WTC11 (cell line): ENCODE data around the gene SKAP1. TPM values are rescaled to one million over a fixed set of nuclear protein-coding genes. Genes with fewer than 3 reads are reported as not detected.
"Not testable (repeated sequence)": the region's sequence is repeated elsewhere in the genome, so short reads cannot be mapped to it uniquely, and the experiment has no call there.

Source experiments
- ATAC-seq: fragments of 200-7000 bp; cut with Tn5 transposase; 2 replicates; pipeline ENCODE4 v1.10.0; 2021; ENCODE audit warnings: mild to moderate bottlenecking, moderate library complexity
- CTCF ChIA-PET: fragments of 300-600 bp; sonication (Branson Sonifier 250); formaldehyde crosslinking; loops from one replicate; lab custom pipeline; 2021; ENCODE audit warnings: antibody characterized with exemption; lab: Charles Lee
- POLR2A ChIA-PET: fragments of 350-600 bp; sonication (Branson Sonifier 250); formaldehyde crosslinking; loops from one replicate; lab custom pipeline; 2021; ENCODE audit warnings: antibody characterized with exemption; lab: Charles Lee
- DNase-seq: peaks from one replicate; pipeline ENCODE4 v3.0.0; 2021; ENCODE audit warnings: low spot score
- H3K27ac Mint-ChIP-seq: 2 replicates; pipeline ENCODE4 v1.8.0; 2021; ENCODE audit warnings: mixed read lengths
- H3K27me3 Mint-ChIP-seq: 2 replicates; pipeline ENCODE4 v1.8.0; 2021; ENCODE audit warnings: low read depth, mild to moderate bottlenecking, moderate library complexity, mixed read lengths
- H3K36me3 Mint-ChIP-seq: 2 replicates; pipeline ENCODE4 v1.8.0; 2021; ENCODE audit warnings: mixed read lengths
- H3K4me1 Mint-ChIP-seq: 2 replicates; pipeline ENCODE4 v1.8.0; 2022; ENCODE audit warnings: mixed read lengths
- H3K4me3 Mint-ChIP-seq: 2 replicates; pipeline ENCODE4 v1.8.0; 2021; ENCODE audit warnings: mild to moderate bottlenecking, moderate library complexity, mixed read lengths
- H3K9me3 Mint-ChIP-seq: 2 replicates; pipeline ENCODE4 v1.8.0; 2021; ENCODE audit warnings: mixed read lengths
- CREB1 ChIP-seq: sonication (generic); formaldehyde crosslinking; IDR thresholded peaks from 2 replicates; pipeline ENCODE4 v1.8.0; 2023; ENCODE audit warnings: mild to moderate bottlenecking, missing genetic modification reagents
- ELF4 ChIP-seq: sonication (generic); formaldehyde crosslinking; IDR thresholded peaks from 2 replicates; pipeline ENCODE4 v1.8.1; 2022; ENCODE audit warnings: low read depth, mild to moderate bottlenecking, moderate library complexity, missing genetic modification reagents
- FOXJ3 ChIP-seq: sonication (generic); formaldehyde crosslinking; IDR thresholded peaks from 2 replicates; pipeline ENCODE4 v1.9.0; 2021; ENCODE audit warnings: missing genetic modification reagents, mild to moderate bottlenecking, borderline replicate concordance
- GTF2I ChIP-seq: fragments of 250-450 bp; sonication (Bioruptor Pico); conservative IDR thresholded peaks from 2 replicates; pipeline ENCODE4 v1.4.0; 2021; ENCODE audit warnings: mild to moderate bottlenecking
- JAZF1 ChIP-seq: fragments of 250-450 bp; sonication (Bioruptor Pico); IDR thresholded peaks from 2 replicates; pipeline ENCODE4 v1.9.0; 2021; ENCODE audit warnings: moderate library complexity, mild to moderate bottlenecking, inconsistent platforms
- NFATC4 ChIP-seq: fragments of 250-450 bp; sonication (Bioruptor Pico); IDR thresholded peaks from 2 replicates; pipeline ENCODE4 v1.9.0; 2021; ENCODE audit warnings: mild to moderate bottlenecking
- NFYB ChIP-seq: sonication (generic); formaldehyde crosslinking; conservative IDR thresholded peaks from 2 replicates; pipeline ENCODE4 v1.8.0; 2022; ENCODE audit warnings: low read depth, missing genetic modification reagents
- PRRX2 ChIP-seq: fragments of 250-450 bp; sonication (Bioruptor Pico); IDR thresholded peaks from 2 replicates; pipeline ENCODE4 v1.8.0; 2021; ENCODE audit warnings: mild to moderate bottlenecking
- SP1 ChIP-seq: sonication (generic); formaldehyde crosslinking; conservative IDR thresholded peaks from 2 replicates; pipeline ENCODE4 v1.8.1; 2022; ENCODE audit warnings: missing genetic modification reagents
- TCF7 ChIP-seq: sonication (generic); formaldehyde crosslinking; IDR thresholded peaks from 2 replicates; pipeline ENCODE4 v1.8.0; 2022; ENCODE audit warnings: mild to moderate bottlenecking, low read depth, missing genetic modification reagents, moderate library complexity
- ZNF232 ChIP-seq: sonication (generic); formaldehyde crosslinking; IDR thresholded peaks from 2 replicates; pipeline ENCODE4 v1.8.0; 2022; ENCODE audit warnings: mild to moderate bottlenecking, missing genetic modification reagents
- ZNF263 ChIP-seq: sonication (generic); formaldehyde crosslinking; IDR thresholded peaks from 2 replicates; pipeline ENCODE4 v1.8.1; 2022; ENCODE audit warnings: low read depth, mild to moderate bottlenecking, moderate library complexity, missing genetic modification reagents
- total RNA-seq: library from RNA; stranded (reverse); gene quantifications from 3 replicates; pipeline ENCODE4 v1.2.3, GENCODE V29; 2021
- TF ChIP-seq, protein P1 (sequence below): fragments of 250-450 bp; sonication (Bioruptor Pico); IDR thresholded peaks from 2 replicates; pipeline ENCODE4 v1.9.0; 2021; ENCODE audit warnings: mild to moderate bottlenecking
- TF ChIP-seq, protein P2 (sequence below): fragments of 250-450 bp; sonication (Bioruptor Pico); IDR thresholded peaks from 2 replicates; pipeline ENCODE4 v1.9.0; 2021; ENCODE audit warnings: moderate library complexity, mild to moderate bottlenecking, inconsistent platforms, borderline replicate concordance
- TF ChIP-seq, protein P3 (sequence below): sonication (generic); formaldehyde crosslinking; IDR thresholded peaks from 2 replicates; pipeline ENCODE4 v1.8.1; 2023; ENCODE audit warnings: mild to moderate bottlenecking, missing genetic modification reagents, borderline replicate concordance
- TF ChIP-seq, protein P4 (sequence below): sonication (generic); formaldehyde crosslinking; IDR thresholded peaks from 2 replicates; pipeline ENCODE4 v1.8.0; 2022; ENCODE audit warnings: mild to moderate bottlenecking, missing genetic modification reagents
- TF ChIP-seq, protein P5 (sequence below): sonication (generic); formaldehyde crosslinking; IDR thresholded peaks from 2 replicates; pipeline ENCODE4 v1.8.0; 2022; ENCODE audit warnings: mild to moderate bottlenecking, missing genetic modification reagents
- TF ChIP-seq, protein P6 (sequence below): sonication (generic); formaldehyde crosslinking; IDR thresholded peaks from 2 replicates; pipeline ENCODE4 v1.8.0; 2023; ENCODE audit warnings: missing genetic modification reagents

Gene SKAP1
- total RNA-seq, 1 experiment from 2014 or later = not detected

DNA sequence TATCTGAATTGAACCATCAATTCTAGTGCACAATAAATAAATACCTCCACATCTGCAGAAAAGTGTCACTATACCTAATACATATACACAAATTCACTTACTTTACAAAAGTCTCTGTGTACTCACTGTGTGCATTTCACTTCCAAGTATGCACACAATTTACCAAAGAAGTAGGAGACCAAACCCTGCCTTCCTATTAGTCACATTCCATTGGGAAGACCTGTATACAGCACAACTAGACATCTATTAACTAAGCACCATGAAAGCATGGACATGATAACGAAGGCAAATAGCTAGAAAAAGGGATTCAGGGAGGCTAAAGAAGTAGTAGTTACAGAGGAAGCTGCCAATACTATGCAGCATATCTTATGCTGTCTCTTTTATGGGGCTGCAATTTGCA lies 183.0 kb downstream of the SKAP1 start (continued):
- TF ChIP-seq ZNF232 (CRISPR knock-in tag) (no peak), SP1 (CRISPR knock-in tag) (no peak)
- TF ChIP-seq, protein P1, sequence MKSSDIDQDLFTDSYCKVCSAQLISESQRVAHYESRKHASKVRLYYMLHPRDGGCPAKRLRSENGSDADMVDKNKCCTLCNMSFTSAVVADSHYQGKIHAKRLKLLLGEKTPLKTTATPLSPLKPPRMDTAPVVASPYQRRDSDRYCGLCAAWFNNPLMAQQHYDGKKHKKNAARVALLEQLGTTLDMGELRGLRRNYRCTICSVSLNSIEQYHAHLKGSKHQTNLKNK (CRISPR knock-in tag) = no peak
- TF ChIP-seq, protein P2, sequence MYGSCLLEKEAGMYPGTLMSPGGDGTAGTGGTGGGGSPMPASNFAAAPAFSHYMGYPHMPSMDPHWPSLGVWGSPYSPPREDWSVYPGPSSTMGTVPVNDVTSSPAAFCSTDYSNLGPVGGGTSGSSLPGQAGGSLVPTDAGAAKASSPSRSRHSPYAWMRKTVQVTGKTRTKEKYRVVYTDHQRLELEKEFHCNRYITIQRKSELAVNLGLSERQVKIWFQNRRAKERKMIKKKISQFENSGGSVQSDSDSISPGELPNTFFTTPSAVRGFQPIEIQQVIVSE (CRISPR knock-in tag) = no peak
- TF ChIP-seq, protein P3, sequence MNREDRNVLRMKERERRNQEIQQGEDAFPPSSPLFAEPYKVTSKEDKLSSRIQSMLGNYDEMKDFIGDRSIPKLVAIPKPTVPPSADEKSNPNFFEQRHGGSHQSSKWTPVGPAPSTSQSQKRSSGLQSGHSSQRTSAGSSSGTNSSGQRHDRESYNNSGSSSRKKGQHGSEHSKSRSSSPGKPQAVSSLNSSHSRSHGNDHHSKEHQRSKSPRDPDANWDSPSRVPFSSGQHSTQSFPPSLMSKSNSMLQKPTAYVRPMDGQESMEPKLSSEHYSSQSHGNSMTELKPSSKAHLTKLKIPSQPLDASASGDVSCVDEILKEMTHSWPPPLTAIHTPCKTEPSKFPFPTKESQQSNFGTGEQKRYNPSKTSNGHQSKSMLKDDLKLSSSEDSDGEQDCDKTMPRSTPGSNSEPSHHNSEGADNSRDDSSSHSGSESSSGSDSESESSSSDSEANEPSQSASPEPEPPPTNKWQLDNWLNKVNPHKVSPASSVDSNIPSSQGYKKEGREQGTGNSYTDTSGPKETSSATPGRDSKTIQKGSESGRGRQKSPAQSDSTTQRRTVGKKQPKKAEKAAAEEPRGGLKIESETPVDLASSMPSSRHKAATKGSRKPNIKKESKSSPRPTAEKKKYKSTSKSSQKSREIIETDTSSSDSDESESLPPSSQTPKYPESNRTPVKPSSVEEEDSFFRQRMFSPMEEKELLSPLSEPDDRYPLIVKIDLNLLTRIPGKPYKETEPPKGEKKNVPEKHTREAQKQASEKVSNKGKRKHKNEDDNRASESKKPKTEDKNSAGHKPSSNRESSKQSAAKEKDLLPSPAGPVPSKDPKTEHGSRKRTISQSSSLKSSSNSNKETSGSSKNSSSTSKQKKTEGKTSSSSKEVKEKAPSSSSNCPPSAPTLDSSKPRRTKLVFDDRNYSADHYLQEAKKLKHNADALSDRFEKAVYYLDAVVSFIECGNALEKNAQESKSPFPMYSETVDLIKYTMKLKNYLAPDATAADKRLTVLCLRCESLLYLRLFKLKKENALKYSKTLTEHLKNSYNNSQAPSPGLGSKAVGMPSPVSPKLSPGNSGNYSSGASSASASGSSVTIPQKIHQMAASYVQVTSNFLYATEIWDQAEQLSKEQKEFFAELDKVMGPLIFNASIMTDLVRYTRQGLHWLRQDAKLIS = no peak

DNA sequence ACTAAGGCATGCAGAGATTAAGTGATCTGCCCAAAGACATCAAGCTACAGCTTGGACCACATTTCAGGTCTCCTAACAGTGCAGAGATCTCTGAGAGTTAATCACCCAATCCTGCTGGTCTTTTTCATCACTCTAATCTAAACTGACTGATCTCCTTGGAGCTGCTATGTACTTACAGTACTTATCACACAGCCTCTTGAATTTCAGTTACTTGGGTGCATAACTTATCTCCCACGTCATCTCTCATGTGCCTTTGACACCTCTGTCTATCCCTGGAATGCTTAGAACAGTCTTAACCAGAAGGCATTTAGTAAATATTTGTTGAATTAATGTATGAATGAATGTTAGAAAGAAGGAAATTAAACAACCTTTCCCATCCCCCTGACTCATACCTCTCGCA lies 183.4 kb downstream of the SKAP1 start:
- DNase-seq (no peak), ATAC-seq (no peak)
- Mint-ChIP-seq H3K9me3 (no peaks in the 10 kb centered on the region), H3K4me3 (no peak overlapping the region), H3K4me1 (peaks cover 37% of the 10 kb centered on the region), H3K36me3 (no peaks in the 10 kb centered on the region), H3K27me3 (no peaks in the 10 kb centered on the region), H3K27ac (no peak overlapping the region)
- ChIA-PET POLR2A (no interaction called here), CTCF (interaction anchor here (1.1 to 10.1 kb wide), 2 partner anchors 16 to 31 kb away, joined by 4 to 83 read pairs; no protein-coding TSS in a partner anchor)
- no peak for TF ChIP-seq NFATC4

DNA sequence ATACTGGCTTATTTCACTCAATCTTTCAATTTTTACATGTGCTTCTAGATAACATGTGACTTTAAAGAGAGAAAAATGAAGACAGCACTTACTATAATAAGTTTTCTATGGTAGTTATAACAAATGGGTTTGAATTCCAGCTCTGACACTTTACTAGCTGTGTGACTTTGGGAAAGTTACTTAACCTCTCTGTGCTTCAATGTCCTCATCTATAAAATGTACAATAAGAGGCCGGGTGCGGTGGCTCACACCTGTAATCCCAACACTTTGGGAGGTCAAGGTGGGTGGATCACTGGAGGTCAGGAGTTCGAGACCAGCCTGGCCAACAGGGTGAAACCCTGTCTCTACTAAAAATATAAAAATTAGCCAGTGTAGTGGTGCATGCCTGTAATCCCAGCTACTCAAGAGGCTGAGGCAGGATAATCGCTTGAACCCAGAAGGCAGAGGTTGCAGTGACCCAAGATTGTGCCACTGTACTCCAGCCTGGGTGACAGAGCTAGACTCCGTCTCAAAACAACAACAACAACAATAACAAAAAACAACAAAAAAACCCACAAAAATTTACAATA lies 184.5 kb downstream of the SKAP1 start:
- peaks cover 31% of the 10 kb centered on the region for H3K4me1 Mint-ChIP-seq
- H3K9me3 Mint-ChIP-seq, H3K4me3 Mint-ChIP-seq, H3K27me3 Mint-ChIP-seq, H3K36me3 Mint-ChIP-seq, ATAC-seq: not testable (repeated sequence)
- POLR2A ChIA-PET = interaction anchor here (0.6 kb wide), 1 partner anchor 138 kb away, joined by 5 read pairs; no protein-coding TSS in a partner anchor
- TF ChIP-seq GTF2I = 0 out of 2 replicates have a peak, but pooled peaks have one; percentile 12
- TF ChIP-seq, all 79 proteins: peak for 1; not testable (repeated sequence) for 78
- not testable (repeated sequence) for H3K27ac Mint-ChIP-seq, DNase-seq
- CTCF ChIA-PET = interaction anchor here (1.6 to 10.1 kb wide), 2 partner anchors 17 kb away, joined by 10 to 83 read pairs; no protein-coding TSS in a partner anchor

DNA sequence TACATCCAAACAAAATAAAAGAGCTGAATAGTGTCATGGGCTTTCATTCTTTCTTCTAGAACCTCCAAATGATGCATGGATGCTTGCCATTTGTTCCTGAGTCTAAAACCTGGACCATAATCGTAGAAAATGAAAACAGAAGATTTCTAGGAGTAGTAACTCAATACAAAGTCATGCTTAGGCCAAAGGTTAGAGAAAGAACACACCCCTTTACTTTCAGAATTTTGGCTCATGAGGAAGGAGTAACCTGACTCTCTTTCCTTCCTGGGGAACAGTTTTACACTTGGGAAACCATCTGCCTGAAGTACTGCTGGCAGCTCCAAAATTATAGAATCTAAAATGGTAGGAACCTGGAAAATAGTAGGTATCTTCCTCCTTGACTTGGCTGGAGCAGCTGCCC lies 185.2 kb downstream of the SKAP1 start:
- Mint-ChIP-seq H3K27ac (no peak overlapping the region), H3K27me3 (no peaks in the 10 kb centered on the region), H3K4me1 (peaks cover 31% of the 10 kb centered on the region), H3K36me3 (no peaks in the 10 kb centered on the region), H3K9me3 (no peaks in the 10 kb centered on the region), H3K4me3 (no peak overlapping the region)
- ATAC-seq (no peak), DNase-seq (no peak)
- ChIA-PET CTCF (interaction anchor here (1.0 to 10.1 kb wide), 4 partner anchors 13 to 91 kb away, joined by 3 to 83 read pairs (median 6); no protein-coding TSS in a partner anchor), POLR2A (no interaction called here)
- no peak for TF ChIP-seq ELF4
- TF ChIP-seq CREB1 = no peak
- TF ChIP-seq ZNF263 (CRISPR knock-in tag) = no peak
- TF ChIP-seq, protein P4, sequence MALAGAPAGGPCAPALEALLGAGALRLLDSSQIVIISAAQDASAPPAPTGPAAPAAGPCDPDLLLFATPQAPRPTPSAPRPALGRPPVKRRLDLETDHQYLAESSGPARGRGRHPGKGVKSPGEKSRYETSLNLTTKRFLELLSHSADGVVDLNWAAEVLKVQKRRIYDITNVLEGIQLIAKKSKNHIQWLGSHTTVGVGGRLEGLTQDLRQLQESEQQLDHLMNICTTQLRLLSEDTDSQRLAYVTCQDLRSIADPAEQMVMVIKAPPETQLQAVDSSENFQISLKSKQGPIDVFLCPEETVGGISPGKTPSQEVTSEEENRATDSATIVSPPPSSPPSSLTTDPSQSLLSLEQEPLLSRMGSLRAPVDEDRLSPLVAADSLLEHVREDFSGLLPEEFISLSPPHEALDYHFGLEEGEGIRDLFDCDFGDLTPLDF = no peak
- no peak for TF ChIP-seq TCF7 (CRISPR knock-in tag)
- TF ChIP-seq, protein P5, sequence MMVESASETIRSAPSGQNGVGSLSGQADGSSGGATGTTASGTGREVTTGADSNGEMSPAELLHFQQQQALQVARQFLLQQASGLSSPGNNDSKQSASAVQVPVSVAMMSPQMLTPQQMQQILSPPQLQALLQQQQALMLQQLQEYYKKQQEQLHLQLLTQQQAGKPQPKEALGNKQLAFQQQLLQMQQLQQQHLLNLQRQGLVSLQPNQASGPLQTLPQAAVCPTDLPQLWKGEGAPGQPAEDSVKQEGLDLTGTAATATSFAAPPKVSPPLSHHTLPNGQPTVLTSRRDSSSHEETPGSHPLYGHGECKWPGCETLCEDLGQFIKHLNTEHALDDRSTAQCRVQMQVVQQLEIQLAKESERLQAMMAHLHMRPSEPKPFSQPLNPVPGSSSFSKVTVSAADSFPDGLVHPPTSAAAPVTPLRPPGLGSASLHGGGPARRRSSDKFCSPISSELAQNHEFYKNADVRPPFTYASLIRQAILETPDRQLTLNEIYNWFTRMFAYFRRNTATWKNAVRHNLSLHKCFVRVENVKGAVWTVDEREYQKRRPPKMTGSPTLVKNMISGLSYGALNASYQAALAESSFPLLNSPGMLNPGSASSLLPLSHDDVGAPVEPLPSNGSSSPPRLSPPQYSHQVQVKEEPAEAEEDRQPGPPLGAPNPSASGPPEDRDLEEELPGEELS (CRISPR knock-in tag) = no peak
- TF ChIP-seq, protein P1 (CRISPR knock-in tag) = no peak
- TF ChIP-seq, protein P6, sequence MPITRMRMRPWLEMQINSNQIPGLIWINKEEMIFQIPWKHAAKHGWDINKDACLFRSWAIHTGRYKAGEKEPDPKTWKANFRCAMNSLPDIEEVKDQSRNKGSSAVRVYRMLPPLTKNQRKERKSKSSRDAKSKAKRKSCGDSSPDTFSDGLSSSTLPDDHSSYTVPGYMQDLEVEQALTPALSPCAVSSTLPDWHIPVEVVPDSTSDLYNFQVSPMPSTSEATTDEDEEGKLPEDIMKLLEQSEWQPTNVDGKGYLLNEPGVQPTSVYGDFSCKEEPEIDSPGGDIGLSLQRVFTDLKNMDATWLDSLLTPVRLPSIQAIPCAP = no peak
- TF ChIP-seq NFYB (CRISPR knock-in tag) = no peak
- no peak for TF ChIP-seq PRRX2 (CRISPR knock-in tag)
- TF ChIP-seq JAZF1 = no peak
- TF ChIP-seq SP1 (CRISPR knock-in tag) = no peak
- no peak for TF ChIP-seq FOXJ3 (CRISPR knock-in tag)
